ENCODE measurements around the gene BANF2. TPM values are rescaled to one million over a fixed set of nuclear protein-coding genes. Genes with fewer than 3 reads are reported as not detected.

The BANF2 gene
- total RNA-seq, 2 experiments from 2014 or later, result not detected

- ChIA-PET CTCF (no interaction called here), POLR2A (no interaction called here)
These were observed 83.0 kb downstream of the BANF2 start for GRCh38 chr20:17782768-17783167.

GRCh38 chr20:17783671-17784070 lies 83.9 kb downstream of the BANF2 start:
- H3K27me3 Mint-ChIP-seq, result peaks cover 2% of the 10 kb centered on the region
- peaks cover 2% of the 10 kb centered on the region for H3K9me3 Mint-ChIP-seq
- no peaks in the 10 kb centered on the region for H3K4me1 Mint-ChIP-seq (ENCODE audit: low read depth)
- H3K27ac Mint-ChIP-seq, result no peak overlapping the region
- H3K4me3 Mint-ChIP-seq, result no peak overlapping the region
- ChIA-PET CTCF (interaction anchor here (1.3 kb wide), 1 partner anchor 13 kb away, joined by 3 read pairs; no protein-coding TSS in a partner anchor), POLR2A (no interaction called here)
- intact Hi-C loops (cut with micrococcal nuclease), result no loop called here
- no peak for DNase-seq
- H3K36me3 Mint-ChIP-seq, result no peaks in the 10 kb centered on the region

More at GRCh38 chr20:17782768-17783167, 83.0 kb downstream of the BANF2 start:
- no peak for DNase-seq
- Mint-ChIP-seq H3K27ac (no peak overlapping the region), H3K4me3 (no peak overlapping the region), H3K9me3 (peaks cover 2% of the 10 kb centered on the region), H3K36me3 (no peaks in the 10 kb centered on the region), H3K27me3 (peaks cover 2% of the 10 kb centered on the region), H3K4me1 (ENCODE audit: low read depth) (no peaks in the 10 kb centered on the region)
- intact Hi-C loops (cut with micrococcal nuclease), result no loop called here

GRCh38 chr20:17785007-17785406 lies 85.2 kb downstream of the BANF2 start:
- ChIA-PET CTCF (interaction anchor here (0.7 to 1.3 kb wide), 2 partner anchors 11 to 80 kb away, joined by 3 read pairs; no protein-coding TSS in a partner anchor), POLR2A (interaction anchor here (0.6 kb wide), 1 partner anchor 1550 kb away, joined by 5 read pairs; no protein-coding TSS in a partner anchor)
- Mint-ChIP-seq H3K36me3 (no peaks in the 10 kb centered on the region), H3K9me3 (peaks cover 2% of the 10 kb centered on the region), H3K27me3 (peaks cover 2% of the 10 kb centered on the region), H3K4me3 (no peak overlapping the region), H3K4me1 (ENCODE audit: low read depth) (no peaks in the 10 kb centered on the region), H3K27ac (no peak overlapping the region)
- intact Hi-C loops (cut with micrococcal nuclease), result no loop called here
- no peak for DNase-seq

Other genes starting within 250 kb of the BANF2 start
- under 1 TPM; 0.34 to 0.36 TPM for gene BFSP1, start 168.6 kb upstream of the BANF2 start, total RNA-seq
- 10 to 100 TPM; 91.2 to 94.3 TPM for gene DSTN, start 129.9 kb upstream of the BANF2 start, total RNA-seq
- 10 to 100 TPM; 29.6 to 32.0 TPM for gene RRBP1, start 17.7 kb upstream of the BANF2 start, total RNA-seq

Data from activated CD4-positive, alpha-beta memory T cell treated with anti-CD3 and anti-CD28 coated beads for 36 hours (primary cell).